HEK293 (cell line): ENCODE data around the gene TPPP3.

ENCODE experiments used
- CTCF ChIA-PET: fragments of 350-600 bp; formaldehyde crosslinking; extraction: SDS; loops from one replicate; lab custom pipeline; 2021; ENCODE audit warnings: antibody characterized with exemption; lab: Yijun Ruan, JAX
- POLR2A ChIA-PET: fragments of 300-600 bp; formaldehyde crosslinking; extraction: SDS; loops from one replicate; lab custom pipeline; 2020; ENCODE audit warnings: antibody characterized with exemption, inconsistent platforms; lab: Yijun Ruan, JAX
- H3K27ac ChIP-seq: fragments of 200-500 bp; sonication (Bioruptor generic); 2 replicates; pipeline ENCODE4 v1.5.1; 2014; ENCODE audit warnings: low read depth, low read length, control low read depth, inconsistent platforms; ENCODE audit errors: extremely low read depth
- H3K36me3 ChIP-seq, 2 experiments: fragments of 200-500 bp in 1 of 2; sonication (Bioruptor generic) in 1 of 2; 1 replicate in 1 of 2; 2 replicates in 1 of 2; pipeline ENCODE4 v1.5.1; 2014 to 2017; ENCODE audit warnings: inconsistent platforms in 2 of 2, low read length in 2 of 2; ENCODE audit not compliant: control insufficient read depth in 2 of 2, insufficient read depth in 1 of 2
- H3K4me1 ChIP-seq: fragments of 200-500 bp; sonication (Bioruptor generic); 2 replicates; pipeline ENCODE4 v1.5.1; 2014; ENCODE audit warnings: mild to moderate bottlenecking, low read length, inconsistent platforms; ENCODE audit not compliant: control insufficient read depth, insufficient read depth
- H3K4me3 ChIP-seq: 2 replicates; pipeline ENCODE4 v1.5.1; 2011; ENCODE audit warnings: low read depth, mild to moderate bottlenecking, control low read depth, low read length, moderate library complexity
- H3K9me3 ChIP-seq: fragments of 200-500 bp; sonication (Bioruptor generic); 2 replicates; pipeline ENCODE4 v1.5.1; 2014; ENCODE audit warnings: low read depth, low read length, inconsistent platforms; ENCODE audit not compliant: control insufficient read depth, insufficient read depth
- KLF1 ChIP-seq: fragments of 450-650 bp; formaldehyde crosslinking; IDR thresholded peaks from 2 replicates; pipeline ENCODE4 v1.5.1; 2016; ENCODE audit warnings: missing biosample characterization, missing genetic modification characterization
- MEIS1 ChIP-seq: sonication (generic); formaldehyde crosslinking; IDR thresholded peaks from 2 replicates; pipeline ENCODE4 v1.8.1; 2022; ENCODE audit warnings: missing genetic modification reagents, mild to moderate bottlenecking, borderline replicate concordance
- OVOL3 ChIP-seq: fragments of 450-650 bp; formaldehyde crosslinking; IDR thresholded peaks from 2 replicates; pipeline ENCODE4 v1.5.1; 2016; ENCODE audit warnings: missing biosample characterization, missing genetic modification characterization
- SP2 ChIP-seq: fragments of 450-650 bp; formaldehyde crosslinking; IDR thresholded peaks from 2 replicates; pipeline ENCODE4 v1.5.1; 2016; ENCODE audit warnings: missing biosample characterization, missing genetic modification characterization
- SP3 ChIP-seq: fragments of 450-650 bp; formaldehyde crosslinking; IDR thresholded peaks from 2 replicates; pipeline ENCODE4 v1.5.1; 2016; ENCODE audit warnings: missing biosample characterization, missing genetic modification characterization
- ZBTB17 ChIP-seq: fragments of 450-650 bp; formaldehyde crosslinking; IDR thresholded peaks from 2 replicates; pipeline ENCODE4 v1.5.1; 2016; ENCODE audit warnings: missing biosample characterization, missing genetic modification characterization
- ZFP69B ChIP-seq: fragments of 450-650 bp; formaldehyde crosslinking; IDR thresholded peaks from 2 replicates; pipeline ENCODE4 v1.5.1; 2016; ENCODE audit warnings: missing biosample characterization, missing genetic modification characterization
- ZNF10 ChIP-seq: fragments of 450-650 bp; formaldehyde crosslinking; IDR thresholded peaks from 2 replicates; pipeline ENCODE4 v1.5.1; 2017; ENCODE audit warnings: missing biosample characterization, missing genetic modification characterization
- ZNF202 ChIP-seq: fragments of 450-650 bp; formaldehyde crosslinking; IDR thresholded peaks from 2 replicates; pipeline ENCODE4 v1.5.1; 2016; ENCODE audit warnings: missing biosample characterization, missing genetic modification characterization, borderline replicate concordance
- ZNF214 ChIP-seq: fragments of 450-650 bp; formaldehyde crosslinking; IDR thresholded peaks from 2 replicates; pipeline ENCODE4 v1.5.1; 2017; ENCODE audit warnings: missing biosample characterization, mild to moderate bottlenecking, missing genetic modification characterization, borderline replicate concordance
- ZNF311 ChIP-seq: fragments of 450-650 bp; formaldehyde crosslinking; IDR thresholded peaks from 2 replicates; pipeline ENCODE4 v1.5.1; 2017; ENCODE audit warnings: missing biosample characterization, missing genetic modification characterization, borderline replicate concordance
- ZNF335 ChIP-seq: fragments of 450-650 bp; formaldehyde crosslinking; conservative IDR thresholded peaks from 2 replicates; pipeline ENCODE4 v1.5.1; 2016; ENCODE audit warnings: missing biosample characterization, missing genetic modification characterization
- ZNF426 ChIP-seq: fragments of 450-650 bp; formaldehyde crosslinking; IDR thresholded peaks from 2 replicates; pipeline ENCODE4 v1.5.1; 2017; ENCODE audit warnings: missing biosample characterization, missing genetic modification characterization, mild to moderate bottlenecking, inconsistent platforms, moderate library complexity
- ZNF530 ChIP-seq: fragments of 450-650 bp; formaldehyde crosslinking; IDR thresholded peaks from 2 replicates; pipeline ENCODE4 v1.5.1; 2016; ENCODE audit warnings: low read depth, missing biosample characterization, missing genetic modification characterization
- ZNF549 ChIP-seq: fragments of 450-650 bp; IDR thresholded peaks from 2 replicates; pipeline ENCODE4 v1.5.1; 2018; ENCODE audit warnings: missing biosample characterization, missing genetic modification characterization, mild to moderate bottlenecking, inconsistent platforms, moderate library complexity
- ZNF654 ChIP-seq: fragments of 450-650 bp; formaldehyde crosslinking; IDR thresholded peaks from 2 replicates; pipeline ENCODE4 v1.5.1; 2016; ENCODE audit warnings: low read depth, missing biosample characterization, missing genetic modification characterization
- ZSCAN23 ChIP-seq: fragments of 450-650 bp; formaldehyde crosslinking; IDR thresholded peaks from 2 replicates; pipeline ENCODE4 v1.5.1; 2016; ENCODE audit warnings: missing biosample characterization, missing genetic modification characterization
- TF ChIP-seq, protein P1 (sequence below): fragments of 450-650 bp; formaldehyde crosslinking; IDR thresholded peaks from 2 replicates; pipeline ENCODE4 v1.5.1; 2016; ENCODE audit warnings: missing biosample characterization, missing genetic modification characterization, borderline replicate concordance
- TF ChIP-seq, protein P2 (sequence below): fragments of 450-650 bp; formaldehyde crosslinking; IDR thresholded peaks from 2 replicates; pipeline ENCODE4 v1.5.1; 2016; ENCODE audit warnings: missing biosample characterization, missing genetic modification characterization
- TF ChIP-seq, protein P3 (sequence below): IDR thresholded peaks from 2 replicates; pipeline ENCODE4 v1.6.1; 2011; ENCODE audit warnings: mild to moderate bottlenecking, low read depth, low read length, borderline replicate concordance
- TF ChIP-seq, protein P4 (sequence below): fragments of 450-650 bp; formaldehyde crosslinking; IDR thresholded peaks from 2 replicates; pipeline ENCODE4 v1.5.1; 2016; ENCODE audit warnings: missing biosample characterization, missing genetic modification characterization

The TPPP3 gene

DNA sequence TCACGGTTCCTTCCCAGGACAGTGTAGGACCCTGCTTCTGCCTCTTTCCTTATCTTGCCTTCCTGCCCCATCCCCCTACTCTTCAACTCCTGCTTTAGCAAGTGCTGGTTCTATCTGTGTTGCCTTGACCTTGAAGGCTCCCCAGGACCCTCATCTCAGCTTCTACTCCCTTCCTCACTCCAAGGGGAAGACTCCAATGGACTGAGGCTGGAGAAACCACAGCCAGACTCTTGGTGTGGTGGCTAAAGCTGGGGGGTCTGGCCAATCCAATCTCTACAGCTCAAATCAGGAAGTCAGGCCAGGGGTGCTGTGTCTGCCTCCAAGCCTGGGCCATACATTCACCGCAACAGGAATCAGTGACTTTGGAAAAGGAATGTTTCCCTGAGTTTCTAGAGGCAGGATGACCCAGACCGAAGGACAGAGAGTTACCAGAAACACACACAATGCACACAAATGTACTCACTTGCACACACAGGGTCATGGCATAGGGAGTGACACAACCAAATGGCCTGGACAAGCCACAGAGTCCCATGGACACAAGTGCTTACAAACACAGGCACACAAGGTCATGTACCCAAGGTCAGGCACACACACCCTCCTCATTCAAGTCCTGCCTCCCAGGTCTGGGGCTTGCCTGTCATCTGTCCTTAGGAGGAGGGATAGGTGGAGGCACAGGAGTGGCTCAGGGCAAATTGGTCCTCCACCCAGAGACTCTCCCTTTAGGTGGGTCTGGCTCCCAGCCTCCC lies 35.9 kb upstream of the TPPP3 start:
- TF ChIP-seq KLF1 (tag by site-specific recombination): peak; percentile 82; the same call in 1 of the 2 replicates
- no peak for TF ChIP-seq ZNF311 (tag by site-specific recombination)
- TF ChIP-seq ZFP69B (tag by site-specific recombination): no peak
- no peak for TF ChIP-seq ZNF549
- TF ChIP-seq, protein P1, sequence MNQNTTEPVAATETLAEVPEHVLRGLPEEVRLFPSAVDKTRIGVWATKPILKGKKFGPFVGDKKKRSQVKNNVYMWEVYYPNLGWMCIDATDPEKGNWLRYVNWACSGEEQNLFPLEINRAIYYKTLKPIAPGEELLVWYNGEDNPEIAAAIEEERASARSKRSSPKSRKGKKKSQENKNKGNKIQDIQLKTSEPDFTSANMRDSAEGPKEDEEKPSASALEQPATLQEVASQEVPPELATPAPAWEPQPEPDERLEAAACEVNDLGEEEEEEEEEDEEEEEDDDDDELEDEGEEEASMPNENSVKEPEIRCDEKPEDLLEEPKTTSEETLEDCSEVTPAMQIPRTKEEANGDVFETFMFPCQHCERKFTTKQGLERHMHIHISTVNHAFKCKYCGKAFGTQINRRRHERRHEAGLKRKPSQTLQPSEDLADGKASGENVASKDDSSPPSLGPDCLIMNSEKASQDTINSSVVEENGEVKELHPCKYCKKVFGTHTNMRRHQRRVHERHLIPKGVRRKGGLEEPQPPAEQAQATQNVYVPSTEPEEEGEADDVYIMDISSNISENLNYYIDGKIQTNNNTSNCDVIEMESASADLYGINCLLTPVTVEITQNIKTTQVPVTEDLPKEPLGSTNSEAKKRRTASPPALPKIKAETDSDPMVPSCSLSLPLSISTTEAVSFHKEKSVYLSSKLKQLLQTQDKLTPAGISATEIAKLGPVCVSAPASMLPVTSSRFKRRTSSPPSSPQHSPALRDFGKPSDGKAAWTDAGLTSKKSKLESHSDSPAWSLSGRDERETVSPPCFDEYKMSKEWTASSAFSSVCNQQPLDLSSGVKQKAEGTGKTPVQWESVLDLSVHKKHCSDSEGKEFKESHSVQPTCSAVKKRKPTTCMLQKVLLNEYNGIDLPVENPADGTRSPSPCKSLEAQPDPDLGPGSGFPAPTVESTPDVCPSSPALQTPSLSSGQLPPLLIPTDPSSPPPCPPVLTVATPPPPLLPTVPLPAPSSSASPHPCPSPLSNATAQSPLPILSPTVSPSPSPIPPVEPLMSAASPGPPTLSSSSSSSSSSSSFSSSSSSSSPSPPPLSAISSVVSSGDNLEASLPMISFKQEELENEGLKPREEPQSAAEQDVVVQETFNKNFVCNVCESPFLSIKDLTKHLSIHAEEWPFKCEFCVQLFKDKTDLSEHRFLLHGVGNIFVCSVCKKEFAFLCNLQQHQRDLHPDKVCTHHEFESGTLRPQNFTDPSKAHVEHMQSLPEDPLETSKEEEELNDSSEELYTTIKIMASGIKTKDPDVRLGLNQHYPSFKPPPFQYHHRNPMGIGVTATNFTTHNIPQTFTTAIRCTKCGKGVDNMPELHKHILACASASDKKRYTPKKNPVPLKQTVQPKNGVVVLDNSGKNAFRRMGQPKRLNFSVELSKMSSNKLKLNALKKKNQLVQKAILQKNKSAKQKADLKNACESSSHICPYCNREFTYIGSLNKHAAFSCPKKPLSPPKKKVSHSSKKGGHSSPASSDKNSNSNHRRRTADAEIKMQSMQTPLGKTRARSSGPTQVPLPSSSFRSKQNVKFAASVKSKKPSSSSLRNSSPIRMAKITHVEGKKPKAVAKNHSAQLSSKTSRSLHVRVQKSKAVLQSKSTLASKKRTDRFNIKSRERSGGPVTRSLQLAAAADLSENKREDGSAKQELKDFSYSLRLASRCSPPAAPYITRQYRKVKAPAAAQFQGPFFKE (tag by site-specific recombination): no peak
- no peak for TF ChIP-seq ZSCAN23 (tag by site-specific recombination)
- TF ChIP-seq, all 188 proteins: peak for 1
- no peaks in the 10 kb centered on the region; the same call in 1 of the 2 replicates for H3K4me1 ChIP-seq
- ChIA-PET POLR2A (no interaction called here), CTCF (interaction anchor here (0.5 to 7.1 kb wide), 16 partner anchors 9 to 77 kb away, joined by 3 to 99 read pairs (median 8); partner anchors contain the start of genes ATP6V0D1 and ZDHHC1)
- H3K36me3 ChIP-seq: no peaks in the 10 kb centered on the region
- no peak overlapping the region for H3K27ac ChIP-seq
- no peak overlapping the region for H3K4me3 ChIP-seq
- H3K9me3 ChIP-seq: no peaks in the 10 kb centered on the region

DNA sequence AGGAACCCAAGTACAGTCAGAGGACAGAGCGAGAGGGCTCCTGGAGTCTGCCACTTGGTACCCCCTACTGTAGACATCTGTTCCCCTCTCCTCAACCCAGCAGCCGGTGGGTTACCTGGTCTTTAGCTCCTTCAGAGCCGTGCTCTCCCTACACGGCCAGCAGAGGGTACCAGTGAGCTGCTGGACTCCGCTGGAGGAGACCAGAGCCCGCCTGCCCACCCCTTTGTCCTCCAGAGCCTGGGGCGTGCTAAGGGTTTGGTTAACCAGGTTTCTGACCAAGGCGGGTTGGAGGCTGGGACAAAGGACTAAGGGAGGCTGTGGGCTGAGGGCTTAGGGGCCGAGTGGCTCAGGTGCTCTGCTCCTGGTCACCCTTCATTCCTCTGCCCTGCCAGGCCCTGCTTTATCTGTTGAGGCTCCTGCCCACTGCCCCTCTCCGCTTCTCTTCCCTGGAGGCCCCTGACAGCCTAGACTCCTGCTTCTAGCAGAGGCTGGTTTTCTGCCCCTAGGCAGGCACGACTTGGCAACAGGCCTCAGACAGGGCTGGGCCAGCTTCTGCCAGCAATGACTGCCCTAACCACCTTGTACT lies 34.9 kb upstream of the TPPP3 start:
- no peaks in the 10 kb centered on the region; the same call in 1 of the 2 replicates for H3K4me1 ChIP-seq
- no peak overlapping the region for H3K4me3 ChIP-seq
- ChIA-PET POLR2A (interaction anchor here (0.6 to 1.0 kb wide), 2 partner anchors 8 to 12 kb away, joined by 3 read pairs; partner anchors contain the start of gene ZDHHC1), CTCF (interaction anchor here (0.5 to 7.1 kb wide), 39 partner anchors 9 to 800 kb away, joined by 3 to 99 read pairs (median 5); partner anchors contain the start of genes ATP6V0D1, LRRC36 and ZDHHC1)
- H3K27ac ChIP-seq: no peak overlapping the region
- no peaks in the 10 kb centered on the region for H3K36me3 ChIP-seq
- H3K9me3 ChIP-seq: no peaks in the 10 kb centered on the region
- TF ChIP-seq ZBTB17 (tag by site-specific recombination) (peak; percentile 51; the same call in 1 of the 2 replicates), ZNF426 (tag by site-specific recombination) (no peak), ZNF10 (tag by site-specific recombination) (no peak), SP2 (tag by site-specific recombination) (no peak), OVOL3 (tag by site-specific recombination) (no peak), ZNF530 (tag by site-specific recombination) (no peak), ZNF335 (peak; percentile 46), ZNF654 (tag by site-specific recombination) (peak; percentile 57), ZNF214 (tag by site-specific recombination) (no peak), SP3 (tag by site-specific recombination) (no peak), ZNF202 (tag by site-specific recombination) (no peak), MEIS1 (CRISPR knock-in tag) (no peak)
- TF ChIP-seq, protein P2, sequence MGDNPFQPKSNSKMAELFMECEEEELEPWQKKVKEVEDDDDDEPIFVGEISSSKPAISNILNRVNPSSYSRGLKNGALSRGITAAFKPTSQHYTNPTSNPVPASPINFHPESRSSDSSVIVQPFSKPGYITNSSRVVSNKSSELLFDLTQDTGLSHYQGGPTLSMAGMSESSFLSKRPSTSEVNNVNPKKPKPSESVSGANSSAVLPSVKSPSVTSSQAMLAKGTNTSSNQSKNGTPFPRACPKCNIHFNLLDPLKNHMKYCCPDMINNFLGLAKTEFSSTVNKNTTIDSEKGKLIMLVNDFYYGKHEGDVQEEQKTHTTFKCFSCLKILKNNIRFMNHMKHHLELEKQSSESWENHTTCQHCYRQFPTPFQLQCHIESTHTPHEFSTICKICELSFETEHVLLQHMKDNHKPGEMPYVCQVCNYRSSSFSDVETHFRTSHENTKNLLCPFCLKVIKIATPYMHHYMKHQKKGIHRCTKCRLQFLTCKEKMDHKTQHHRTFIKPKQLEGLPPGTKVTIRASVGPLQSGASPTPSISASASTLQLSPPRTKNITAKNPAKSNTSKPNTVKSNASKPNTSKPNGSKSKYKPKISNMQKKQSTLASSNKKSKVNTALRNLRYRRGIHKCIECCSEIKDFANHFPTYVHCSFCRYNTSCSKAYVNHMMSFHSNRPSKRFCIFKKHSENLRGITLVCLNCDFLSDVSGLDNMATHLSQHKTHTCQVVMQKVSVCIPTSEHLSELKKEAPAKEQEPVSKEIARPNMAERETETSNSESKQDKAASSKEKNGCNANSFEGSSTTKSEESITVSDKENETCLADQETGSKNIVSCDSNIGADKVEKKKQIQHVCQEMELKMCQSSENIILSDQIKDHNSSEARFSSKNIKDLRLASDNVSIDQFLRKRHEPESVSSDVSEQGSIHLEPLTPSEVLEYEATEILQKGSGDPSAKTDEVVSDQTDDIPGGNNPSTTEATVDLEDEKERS (tag by site-specific recombination): no peak
- TF ChIP-seq, protein P3, sequence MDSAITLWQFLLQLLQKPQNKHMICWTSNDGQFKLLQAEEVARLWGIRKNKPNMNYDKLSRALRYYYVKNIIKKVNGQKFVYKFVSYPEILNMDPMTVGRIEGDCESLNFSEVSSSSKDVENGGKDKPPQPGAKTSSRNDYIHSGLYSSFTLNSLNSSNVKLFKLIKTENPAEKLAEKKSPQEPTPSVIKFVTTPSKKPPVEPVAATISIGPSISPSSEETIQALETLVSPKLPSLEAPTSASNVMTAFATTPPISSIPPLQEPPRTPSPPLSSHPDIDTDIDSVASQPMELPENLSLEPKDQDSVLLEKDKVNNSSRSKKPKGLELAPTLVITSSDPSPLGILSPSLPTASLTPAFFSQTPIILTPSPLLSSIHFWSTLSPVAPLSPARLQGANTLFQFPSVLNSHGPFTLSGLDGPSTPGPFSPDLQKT: no peak
- TF ChIP-seq, protein P4, sequence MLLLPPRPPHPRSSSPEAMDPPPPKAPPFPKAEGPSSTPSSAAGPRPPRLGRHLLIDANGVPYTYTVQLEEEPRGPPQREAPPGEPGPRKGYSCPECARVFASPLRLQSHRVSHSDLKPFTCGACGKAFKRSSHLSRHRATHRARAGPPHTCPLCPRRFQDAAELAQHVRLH (tag by site-specific recombination): no peak
